Cardiac muscle cell (in vitro differentiated cells and primary cell): ENCODE results near the gene RHOT1. TPM values are rescaled to one million over a fixed set of nuclear protein-coding genes. Genes with fewer than 3 reads are reported as not detected.

ENCODE experiments used
- DNase-seq, 2 donors: peaks; one replicate each; pipeline versions ENCODE4 v3.0.0 to v3.0.0-alpha.2; 2010 to 2017; ENCODE audit warnings: low read depth in 1 of 2, low spot score in 1 of 2
- H3K27ac ChIP-seq: fragments of 200-600 bp; sonication (generic); 2 replicates; pipeline ENCODE4 v1.5.1; 2016
- H3K27me3 ChIP-seq: fragments of 200-600 bp; sonication (generic); 2 replicates; pipeline ENCODE4 v1.6.0; 2016; ENCODE audit warnings: control low read depth
- H3K36me3 ChIP-seq: fragments of 200-600 bp; sonication (generic); 2 replicates; pipeline ENCODE4 v1.5.1; 2016; ENCODE audit warnings: control low read depth
- H3K4me1 ChIP-seq: fragments of 200-600 bp; sonication (generic); 2 replicates; pipeline ENCODE4 v1.8.1; 2017; ENCODE audit warnings: low read depth, mild to moderate bottlenecking, mixed run types
- H3K4me3 ChIP-seq: fragments of 200-600 bp; sonication (generic); 2 replicates; pipeline ENCODE4 v1.5.1; 2016; ENCODE audit warnings: mild to moderate bottlenecking
- H3K9me3 ChIP-seq: fragments of 200-600 bp; sonication (generic); 2 replicates; pipeline ENCODE4 v1.5.1; 2017; ENCODE audit warnings: low read depth, mild to moderate bottlenecking, control low read depth
- CTCF ChIP-seq: IDR thresholded peaks from 2 replicates; pipeline ENCODE4 v1.5.1; 2012; ENCODE audit warnings: low read depth, mild to moderate bottlenecking, low read length
- polyA plus RNA-seq: library from polyadenylated mRNA; unstranded; fragments of >200 nt; fragmentation: Nextera tagmentation; extraction: Ambion mirVana; gene quantifications from 2 replicates; pipeline ENCODE4 v1.2.1, GENCODE V29; 2016
- total RNA-seq: library from RNA; depleted of rRNA; stranded (reverse); fragments of >200 nt; gene quantifications from 2 replicates; pipeline ENCODE4 v1.2.3, GENCODE V29; 2016

The RHOT1 gene
- total and polyA plus RNA-seq, 2 experiments from 2014 or later: 47.1 to 62.0 TPM

DNA sequence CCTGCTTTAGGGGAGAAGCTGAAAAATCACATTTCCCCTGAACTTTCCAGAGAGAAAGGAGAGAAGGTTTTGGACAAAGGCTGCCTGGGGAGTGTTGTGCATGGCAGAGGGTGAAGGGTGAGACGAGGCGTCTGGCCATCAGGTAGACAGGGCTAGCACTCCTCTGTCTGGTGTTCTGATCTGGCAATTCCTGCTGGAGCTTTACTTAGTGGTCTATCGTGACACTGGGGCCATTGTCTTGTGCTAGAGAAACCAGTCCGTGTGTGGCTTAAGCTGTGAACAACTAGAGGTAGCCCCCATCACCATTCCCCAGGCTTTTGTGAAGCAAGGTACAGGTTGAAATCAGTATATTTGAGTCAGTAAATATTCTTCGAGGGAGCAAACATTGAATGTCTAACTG lies 131.8 kb downstream of the RHOT1 start:
- DNase-seq: no peak
- Histone ChIP-seq H3K27ac (no peak overlapping the region), H3K27me3 (peaks cover 23% of the 10 kb centered on the region), H3K4me1 (no peaks in the 10 kb centered on the region), H3K9me3 (no peaks in the 10 kb centered on the region), H3K4me3 (no peak overlapping the region), H3K36me3 (no peaks in the 10 kb centered on the region)
- TF ChIP-seq CTCF: no peak

DNA sequence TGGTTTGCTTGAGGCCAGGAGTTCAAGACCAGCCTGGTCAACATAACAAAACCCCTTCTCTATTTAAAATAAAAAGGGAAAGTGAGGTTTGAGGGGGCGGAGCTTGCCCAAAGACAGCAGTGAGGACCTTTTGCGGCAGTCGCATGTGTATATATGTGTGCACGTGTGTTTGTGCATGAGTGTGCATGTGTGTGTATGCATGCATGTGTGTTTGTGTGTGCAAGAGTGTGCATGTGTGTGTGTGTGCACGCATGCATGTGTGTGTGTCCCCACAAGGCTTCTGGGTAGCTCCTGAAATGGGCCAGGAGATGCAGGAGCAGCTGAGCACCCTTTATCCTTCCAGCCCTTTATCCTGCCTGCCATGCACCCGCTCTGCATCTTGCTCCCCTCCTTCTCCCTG lies 132.3 kb downstream of the RHOT1 start:
- H3K27ac ChIP-seq: no peak overlapping the region
- TF ChIP-seq CTCF: no peak
- H3K27me3 ChIP-seq: peaks cover 18% of the 10 kb centered on the region
- no peak overlapping the region for H3K4me3 ChIP-seq
- H3K36me3 ChIP-seq: no peaks in the 10 kb centered on the region
- H3K4me1 ChIP-seq: no peaks in the 10 kb centered on the region
- H3K9me3 ChIP-seq: no peaks in the 10 kb centered on the region
- no peak for DNase-seq

Other genes starting within 250 kb of the RHOT1 start
- gene UTP6, start 240.8 kb upstream of the RHOT1 start, total RNA-seq: 22.4 and 35.0 TPM in 2 replicates
- gene UTP6, start 240.8 kb upstream of the RHOT1 start, polyA plus RNA-seq: 55.7 and 72.6 TPM in 2 replicates
- 6.5 and 11.8 TPM in 2 replicates for gene SUZ12, start 205.5 kb upstream of the RHOT1 start, total RNA-seq
- gene SUZ12, start 205.5 kb upstream of the RHOT1 start, polyA plus RNA-seq: 16.7 and 22.6 TPM in 2 replicates
- 14.1 and 16.3 TPM in 2 replicates for gene LRRC37B, start 135.1 kb upstream of the RHOT1 start, total RNA-seq
- gene LRRC37B, start 135.1 kb upstream of the RHOT1 start, polyA plus RNA-seq: 9.5 and 16.3 TPM in 2 replicates
- 0.04 and 0.09 TPM in 2 replicates for gene RHBDL3, start 123.3 kb downstream of the RHOT1 start, total RNA-seq
- 0.07 TPM in 1 of 2 replicates, not detected in the other for gene RHBDL3, start 123.3 kb downstream of the RHOT1 start, polyA plus RNA-seq
- gene C17orf75, start 199.7 kb downstream of the RHOT1 start, total RNA-seq: 19.7 and 27.0 TPM in 2 replicates
- gene C17orf75, start 199.7 kb downstream of the RHOT1 start, polyA plus RNA-seq: 38.8 and 41.7 TPM in 2 replicates
- 111 and 114 TPM in 2 replicates for gene ZNF207, start 207.7 kb downstream of the RHOT1 start, total RNA-seq
- 135 and 170 TPM in 2 replicates for gene ZNF207, start 207.7 kb downstream of the RHOT1 start, polyA plus RNA-seq